Suppressor macrophage treated with lipopolysaccharide for 4 hours (primary cell): ENCODE measurements around the gene C3orf52.

Experiments used
- DNase-seq: peaks from one replicate; pipeline ENCODE4 v3.0.0-alpha.2; 2020

The C3orf52 gene

DNA sequence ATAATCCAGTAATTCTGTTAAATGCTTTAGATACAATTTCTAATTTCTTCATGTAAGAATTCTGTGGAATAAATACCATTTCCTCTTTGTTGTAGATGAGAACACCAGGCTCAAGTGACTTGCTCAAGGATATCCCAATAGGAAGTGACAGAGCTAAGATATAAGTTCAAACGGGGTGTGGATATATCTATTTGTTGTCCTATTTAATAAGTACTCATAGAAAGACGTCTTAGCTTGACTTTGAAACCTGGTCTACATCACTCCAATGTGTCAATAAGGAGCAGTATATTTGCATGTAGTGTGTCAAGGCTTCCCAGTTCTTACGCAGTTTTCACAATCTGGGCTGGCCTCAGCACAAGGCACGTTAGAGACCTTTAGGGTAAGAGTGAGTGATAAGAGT, 51.6 kb downstream of the C3orf52 start:
- DNase-seq = peak; percentile 35

DNA sequence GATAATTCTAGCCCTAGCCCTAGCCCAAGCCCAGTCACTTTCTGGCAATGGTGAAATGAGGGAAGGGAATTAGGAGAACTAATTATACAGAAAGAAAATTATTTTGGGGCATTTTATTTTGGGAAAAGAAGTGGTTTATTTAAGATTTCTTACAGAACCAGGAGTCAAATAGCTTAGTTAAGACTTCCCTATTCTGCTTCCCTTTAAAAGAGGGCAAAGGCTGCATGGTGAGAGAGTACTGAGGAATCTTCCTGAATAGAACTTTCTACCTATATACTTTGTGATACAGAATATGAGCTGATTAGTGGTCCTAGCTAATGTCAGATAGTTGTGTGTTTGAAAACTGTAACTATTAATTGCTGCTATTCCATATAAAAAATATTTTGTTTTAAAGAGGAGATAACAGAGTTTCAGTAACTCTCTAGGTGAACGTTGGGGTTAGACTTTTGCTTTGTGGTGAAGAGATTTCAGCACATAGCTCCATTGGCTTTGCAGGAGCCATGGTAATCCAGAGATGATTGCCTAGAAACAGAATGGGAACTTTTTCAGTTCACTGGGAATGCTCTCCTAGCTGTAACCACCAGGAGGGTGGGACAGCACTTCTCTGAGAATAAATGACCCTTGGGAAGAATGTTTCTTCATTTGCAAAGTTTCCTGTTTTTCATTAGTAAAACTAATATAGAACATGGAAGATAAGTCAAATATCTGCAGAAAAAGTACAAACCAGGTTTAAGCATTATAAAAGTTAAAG, 52.2 kb downstream of the C3orf52 start:
- DNase-seq = peak; percentile 20

GRCh38 chr3:112140584-112140983, 54.4 kb downstream of the C3orf52 start:
- no peak for DNase-seq

- no peak for DNase-seq
These were observed 55.1 kb downstream of the C3orf52 start for GRCh38 chr3:112141293-112141692.

- no peak for DNase-seq
These were observed 57.1 kb downstream of the C3orf52 start for GRCh38 chr3:112143251-112143650.

GRCh38 chr3:112143689-112144088, 57.5 kb downstream of the C3orf52 start:
- no peak for DNase-seq

- no peak for DNase-seq
These were observed 62.9 kb downstream of the C3orf52 start for GRCh38 chr3:112149136-112149535.

DNA sequence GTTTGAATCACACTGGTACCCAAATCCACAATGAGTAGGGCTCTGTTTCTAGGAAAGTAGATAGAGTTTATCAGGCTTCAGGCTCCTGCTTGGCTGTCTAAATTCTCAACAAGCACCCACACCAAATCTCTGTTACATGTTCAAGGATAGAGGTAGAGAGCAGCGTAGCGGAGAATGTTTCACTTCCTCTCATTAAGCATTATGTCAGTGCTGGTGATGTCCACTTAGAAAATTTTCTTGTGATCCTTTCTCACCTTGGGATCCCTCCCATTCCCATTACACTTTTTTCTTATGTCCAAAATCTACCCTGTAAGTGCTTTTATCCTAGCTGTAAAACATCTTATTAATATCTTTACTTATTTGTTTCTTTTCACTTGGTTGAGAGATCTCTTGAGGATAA, 81.6 kb downstream of the C3orf52 start:
- DNase-seq = no peak
